NAMALWA (cell line): ENCODE data around the gene COG7.
"Not testable (repeated sequence)": the region's sequence is repeated elsewhere in the genome, so short reads cannot be mapped to it uniquely, and the experiment has no call there.

Experiments used
- DNase-seq: peaks from one replicate; pipeline ENCODE4 v3.0.0-alpha.2; 2015; ENCODE audit warnings: low spot score

Gene COG7

GRCh38 chr16:23408823-23409298 lies 44.1 kb downstream of the COG7 start:
- no peak for DNase-seq

- DNase-seq = no peak
These were observed 44.7 kb downstream of the COG7 start for GRCh38 chr16:23408242-23408822.

- DNase-seq = no peak
These were observed 45.4 kb downstream of the COG7 start for GRCh38 chr16:23407436-23408127.

GRCh38 chr16:23406546-23407240 lies 46.3 kb downstream of the COG7 start:
- DNase-seq = no peak

- DNase-seq = no peak
These were observed 47.0 kb downstream of the COG7 start for GRCh38 chr16:23406024-23406423.

- no peak for DNase-seq
These were observed 49.4 kb downstream of the COG7 start for GRCh38 chr16:23403547-23403946.

GRCh38 chr16:23402100-23402499 lies 50.9 kb downstream of the COG7 start:
- no peak for DNase-seq

- no peak for DNase-seq
These were observed 51.9 kb downstream of the COG7 start for GRCh38 chr16:23401139-23401538.

GRCh38 chr16:23400447-23400846 lies 52.5 kb downstream of the COG7 start:
- DNase-seq = not testable (repeated sequence)

GRCh38 chr16:23398987-23399805 lies 53.8 kb downstream of the COG7 start:
- DNase-seq = no peak

- no peak for DNase-seq
These were observed 55.5 kb downstream of the COG7 start for GRCh38 chr16:23397464-23397863.

GRCh38 chr16:23395732-23396131 lies 57.3 kb downstream of the COG7 start:
- no peak for DNase-seq

- DNase-seq = no peak
These were observed 58.7 kb downstream of the COG7 start for GRCh38 chr16:23394141-23394831.

- no peak for DNase-seq
These were observed 60.8 kb downstream of the COG7 start for GRCh38 chr16:23392223-23392600.

GRCh38 chr16:23391381-23392222 lies 61.4 kb downstream of the COG7 start:
- no peak for DNase-seq

- not testable (repeated sequence) for DNase-seq
These were observed 63.1 kb downstream of the COG7 start for GRCh38 chr16:23389936-23390335.

- DNase-seq = no peak
These were observed 63.8 kb downstream of the COG7 start for GRCh38 chr16:23389201-23389600.

- DNase-seq = no peak
These were observed 64.2 kb downstream of the COG7 start for GRCh38 chr16:23388786-23389185.

- no peak for DNase-seq
These were observed 65.3 kb downstream of the COG7 start for GRCh38 chr16:23387666-23388065.

- DNase-seq = no peak
These were observed 67.5 kb downstream of the COG7 start for GRCh38 chr16:23385441-23385840.

GRCh38 chr16:23384878-23385277 lies 68.1 kb downstream of the COG7 start:
- no peak for DNase-seq
